ENCODE measurements around the gene MRC1.

The MRC1 gene

GRCh38 chr10:17795813-17796594, 13.1 kb upstream of the MRC1 start:
- DNase-seq (ENCODE audit: low spot score) = no peak

DNA sequence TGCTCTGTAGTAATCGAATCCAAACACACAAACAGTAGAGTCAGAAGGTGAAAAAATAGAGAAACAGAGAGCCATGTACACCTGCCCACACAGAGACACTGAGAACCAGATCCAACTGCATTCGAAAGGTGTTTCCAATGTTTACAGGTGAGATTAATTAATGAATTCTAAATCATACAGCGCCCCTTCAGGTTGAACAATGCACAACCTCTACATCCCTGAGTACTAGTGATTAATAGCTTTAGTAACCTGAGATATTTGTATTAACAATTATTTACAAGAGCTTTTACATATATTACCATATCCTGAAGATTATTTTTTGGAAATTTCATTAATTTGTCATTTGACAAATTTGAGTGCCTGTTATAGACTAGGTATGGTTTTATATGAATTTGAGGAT, 7.6 kb upstream of the MRC1 start:
- DNase-seq (ENCODE audit: low spot score) = no peak

GRCh38 chr10:17802350-17802749, 6.8 kb upstream of the MRC1 start:
- DNase-seq (ENCODE audit: low spot score) = no peak

- DNase-seq (ENCODE audit: low spot score) = no peak
Measured at GRCh38 chr10:17802976-17803375, 6.2 kb upstream of the MRC1 start.

- no peak for DNase-seq (ENCODE audit: low spot score)
Measured at GRCh38 chr10:17805330-17805729, 3.8 kb upstream of the MRC1 start.

- DNase-seq (ENCODE audit: low spot score) = peak; percentile 33
Measured at GRCh38 chr10:17805921-17806577, 3.1 kb upstream of the MRC1 start.

DNA sequence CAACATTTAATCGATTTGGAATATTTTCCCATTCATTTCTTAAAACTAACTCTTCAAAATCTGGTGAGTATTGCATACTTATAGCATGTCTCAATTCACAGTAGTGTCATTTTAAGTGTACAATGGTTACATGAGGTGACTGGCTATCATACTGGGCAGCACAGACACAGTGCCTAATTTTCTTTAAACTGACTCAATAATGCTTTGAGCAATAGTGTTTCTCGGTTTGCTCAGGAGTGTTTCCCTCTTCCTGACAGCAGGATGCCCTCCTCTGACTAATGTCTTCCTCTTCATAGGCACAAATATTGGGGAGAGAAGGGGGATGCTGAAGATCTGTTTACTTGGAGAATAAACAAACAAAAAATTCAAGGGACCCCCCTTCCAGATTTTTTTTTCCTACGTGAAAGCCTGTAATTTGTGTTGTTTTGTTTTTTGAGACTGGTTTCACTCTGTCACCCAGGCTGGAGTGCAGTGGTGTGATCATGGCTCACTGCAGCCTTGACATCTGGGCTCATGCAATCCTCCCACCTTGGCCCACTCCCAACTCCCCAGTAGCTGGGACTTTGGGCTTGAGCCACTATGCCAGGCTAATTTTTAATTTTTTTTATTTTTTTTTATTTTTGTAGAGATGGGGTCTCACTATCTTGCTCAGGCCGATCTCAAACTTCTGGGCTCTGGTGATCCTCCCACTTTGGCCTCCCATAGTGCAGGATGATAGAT, 2.2 kb downstream of the MRC1 start:
- no peak for DNase-seq (ENCODE audit: low spot score)

GRCh38 chr10:17814973-17815372, 5.8 kb downstream of the MRC1 start:
- DNase-seq (ENCODE audit: low spot score) = no peak

GRCh38 chr10:17816199-17816598, 7.1 kb downstream of the MRC1 start:
- no peak for DNase-seq (ENCODE audit: low spot score)

DNA sequence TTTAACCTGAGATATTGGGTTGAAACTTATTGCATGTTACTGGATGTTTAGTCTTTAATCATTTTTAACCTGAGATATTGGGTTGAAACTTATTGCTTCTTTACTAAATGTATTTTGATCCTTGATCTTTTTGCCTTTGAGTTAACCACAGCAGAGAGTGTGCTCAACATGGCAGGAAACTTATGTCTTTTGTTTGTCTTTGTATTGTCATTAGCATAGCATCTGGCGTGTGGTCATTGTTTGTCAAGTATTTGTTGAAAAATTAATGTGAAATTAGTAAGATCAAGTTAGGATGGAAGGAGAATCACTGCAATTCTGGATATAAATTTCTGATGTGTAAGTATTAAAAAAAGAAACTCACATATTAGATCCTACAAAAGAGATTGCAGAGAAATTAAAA, 8.2 kb downstream of the MRC1 start:
- no peak for DNase-seq (ENCODE audit: low spot score)

- no peak for DNase-seq (ENCODE audit: low spot score)
Measured at GRCh38 chr10:17817790-17818189, 8.6 kb downstream of the MRC1 start.

DNA sequence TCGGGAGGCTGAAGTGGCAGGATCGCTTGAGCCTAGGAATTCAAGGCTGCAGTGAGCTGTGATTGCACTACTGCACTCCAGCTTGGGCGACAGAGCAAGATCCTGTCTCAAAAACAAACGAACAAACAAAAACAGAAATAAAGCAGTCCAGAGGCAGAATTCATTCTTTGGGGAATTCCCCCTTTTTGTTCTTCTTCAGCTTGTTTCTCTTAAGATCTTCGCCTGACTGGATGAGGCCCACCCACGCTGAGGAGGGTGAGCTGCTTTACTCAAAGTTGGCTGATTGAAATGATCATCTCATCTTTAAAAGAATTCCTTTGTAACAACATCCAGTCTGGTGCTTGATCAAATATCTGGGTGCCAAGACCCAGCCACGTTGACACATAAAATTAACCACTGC, 10.7 kb downstream of the MRC1 start:
- DNase-seq (ENCODE audit: low spot score) = no peak

GRCh38 chr10:17820943-17821342, 11.8 kb downstream of the MRC1 start:
- no peak for DNase-seq (ENCODE audit: low spot score)

DNA sequence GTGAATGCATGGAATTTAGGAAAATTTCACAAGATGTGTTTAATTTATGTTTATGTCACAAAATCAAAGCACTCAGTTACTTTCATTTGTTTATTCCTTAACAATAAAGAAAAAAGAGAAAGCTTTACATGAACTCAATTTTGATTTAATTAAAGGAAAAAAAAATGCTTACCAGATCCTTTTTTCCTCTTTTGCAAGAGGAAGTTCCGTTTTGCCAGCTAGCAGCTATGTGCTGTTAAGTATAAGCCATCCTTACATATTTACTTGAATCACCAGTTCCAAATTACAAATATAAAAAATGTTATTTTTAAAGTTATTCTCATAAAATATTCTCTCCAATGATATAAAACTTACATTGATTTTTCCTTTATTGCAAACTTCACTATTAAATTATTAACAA, 12.7 kb downstream of the MRC1 start:
- no peak for DNase-seq (ENCODE audit: low spot score)

- DNase-seq (ENCODE audit: low spot score) = no peak
Measured at GRCh38 chr10:17831341-17831740, 22.2 kb downstream of the MRC1 start.

DNA sequence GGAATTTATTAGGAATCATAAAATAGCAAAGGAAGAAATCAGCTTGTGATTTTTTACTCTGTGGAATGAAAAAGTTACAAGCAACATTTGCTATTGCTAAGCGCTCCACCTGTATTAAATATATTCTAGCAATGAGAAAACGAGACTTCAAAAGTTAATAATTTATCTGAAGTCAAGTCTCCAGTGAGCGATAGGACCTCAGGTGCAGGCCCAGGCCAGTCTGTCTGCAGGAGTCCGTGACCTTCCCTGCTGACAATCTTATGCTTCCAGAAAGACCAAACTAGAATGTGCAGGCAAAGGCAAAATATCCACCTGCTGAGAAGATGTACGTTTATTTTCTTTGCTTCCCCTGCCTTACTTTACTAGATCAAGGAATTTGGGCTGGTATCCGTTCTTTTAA, 22.7 kb downstream of the MRC1 start:
- DNase-seq (ENCODE audit: low spot score) = no peak

DNA sequence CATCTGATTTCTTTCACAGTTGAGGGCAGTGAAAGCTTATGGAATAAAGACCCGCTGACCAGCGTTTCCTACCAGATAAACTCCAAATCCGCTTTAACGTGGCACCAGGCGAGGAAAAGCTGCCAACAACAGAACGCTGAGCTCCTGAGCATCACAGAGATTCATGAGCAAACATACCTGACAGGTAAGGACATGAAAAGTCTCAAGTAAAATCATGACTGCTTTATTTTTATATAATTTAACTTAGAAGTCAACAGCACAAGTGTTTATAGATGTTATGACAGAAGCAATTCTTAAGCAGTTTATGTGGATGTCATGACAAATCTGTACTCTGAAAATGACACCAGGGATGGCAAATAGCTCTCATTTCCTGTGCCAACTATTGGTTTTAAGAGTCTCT, 24.5 kb downstream of the MRC1 start:
- DNase-seq (ENCODE audit: low spot score) = no peak

GRCh38 chr10:17835688-17836087, 26.5 kb downstream of the MRC1 start:
- DNase-seq (ENCODE audit: low spot score) = no peak

- DNase-seq (ENCODE audit: low spot score) = no peak
Measured at GRCh38 chr10:17836942-17837341, 27.8 kb downstream of the MRC1 start.

GRCh38 chr10:17838080-17838648, 29.0 kb downstream of the MRC1 start:
- DNase-seq (ENCODE audit: low spot score) = no peak

- DNase-seq (ENCODE audit: low spot score) = no peak
Measured at GRCh38 chr10:17841050-17841449, 31.9 kb downstream of the MRC1 start.

GRCh38 chr10:17842641-17843040, 33.5 kb downstream of the MRC1 start:
- DNase-seq (ENCODE audit: low spot score) = no peak

All from activated CD4-positive, alpha-beta T cell treated with anti-CD3 and anti-CD28 coated beads, Interleukin-2, Interleukin-4, amounts not matched to agents 100 ng/mL and 50 ng/mL, durations not matched to agents 16 hours and 8 hours (primary cell).